SK-MEL-5 (cell line): Measurements from ENCODE around the gene SAT2. TPM values are rescaled to one million over a fixed set of nuclear protein-coding genes. Genes with fewer than 3 reads are reported as not detected.

ENCODE experiments used
- DNase-seq: peaks from one replicate; pipeline ENCODE4 v3.0.0-alpha.2; 2016; ENCODE audit warnings: low read depth, low spot score
- in situ Hi-C: cut with HindIII; loops from 2 replicates; pipeline ENCODE4 v1.10.0; 2016; ENCODE audit warnings: low sequenced_read_pairs, high pct_unique_total_duplicates, low pct_unique_long_range_greater_than_20kb
- small RNA-seq, 2 experiments: library from RNA; depleted of rRNA; stranded (forward); fragments of <200 nt; gene quantifications; one replicate each; pipeline ENCODE3, GENCODE V24; 2014
- total RNA-seq: library from RNA; depleted of rRNA; stranded (reverse); fragments of >200 nt; shearing (Covaris generic); gene quantifications from 2 replicates; pipeline ENCODE4 v1.2.3, GENCODE V29; 2014; rRNA removed

SAT2 gene
- total RNA-seq, 1 experiment from 2014 or later, result 49.6 TPM

GRCh38 chr17:7583253-7584109 lies 44.1 kb downstream of the SAT2 start, which contains the start of gene MPDU1:
TSS of gene MPDU1 (plus strand) at chr17:7583852. CDS start at chr17:7583863, 11 bp downstream.
- peak; percentile 96 for DNase-seq
- in situ Hi-C loops, result no loop called here

GRCh38 chr17:7582396-7583252 lies 45.0 kb downstream of the SAT2 start:
- in situ Hi-C loops, result no loop called here
- DNase-seq, result no peak

- in situ Hi-C loops, result no loop called here
- no peak for DNase-seq
Observed at GRCh38 chr17:7580604-7581575, 46.7 kb downstream of the SAT2 start.

GRCh38 chr17:7579834-7580603 lies 47.6 kb downstream of the SAT2 start:
- in situ Hi-C loops, result no loop called here
- DNase-seq, result no peak

- in situ Hi-C loops, result no loop called here
- DNase-seq, result peak; percentile 93
Observed at GRCh38 chr17:7579001-7579833, 48.4 kb downstream of the SAT2 start, which contains the start of gene CD68. TSS of gene CD68 (plus strand) at chr17:7579638. CDS start at chr17:7579678, 40 bp downstream.

GRCh38 chr17:7577327-7578199 lies 50.1 kb downstream of the SAT2 start:
- in situ Hi-C loops, result no loop called here
- no peak for DNase-seq

- no peak for DNase-seq
- in situ Hi-C loops, result no loop called here
Observed at GRCh38 chr17:7576432-7576937, 51.1 kb downstream of the SAT2 start.

Small RNAs within 50 kb of the gene (small RNA-seq; reads per million reads assigned to genes)
- gene CD68 (0 reads per million in 2 experiments), gene SNORD10 (0 reads per million in 2 experiments)

Other genes starting within 250 kb of the SAT2 start
- 0.24 TPM in 1 of 2 replicates, not detected in the other for gene TNK1, start 246.7 kb downstream of the SAT2 start, total RNA-seq
- 5.1 and 9.6 TPM in 2 replicates for gene PLSCR3, start 233.3 kb downstream of the SAT2 start, total RNA-seq
- 147 and 188 TPM in 2 replicates for gene TMEM256, start 223.7 kb downstream of the SAT2 start, total RNA-seq
- 0.55 and 1.7 TPM in 2 replicates for gene NLGN2, start 220.0 kb downstream of the SAT2 start, total RNA-seq
- not detected in 2 replicates for gene SPEM1, start 207.5 kb downstream of the SAT2 start, total RNA-seq
- not detected in 2 replicates for gene SPEM2, start 202.2 kb downstream of the SAT2 start, total RNA-seq
- not detected in 2 replicates for gene SPEM3, start 199.0 kb downstream of the SAT2 start, total RNA-seq
- 6.8 and 7.0 TPM in 2 replicates for gene TMEM102, start 192.4 kb downstream of the SAT2 start, total RNA-seq
- gene FGF11, start 188.3 kb downstream of the SAT2 start, total RNA-seq, result 0.45 and 0.61 TPM in 2 replicates
- gene CHRNB1, start 182.8 kb downstream of the SAT2 start, total RNA-seq, result 3.3 and 4.5 TPM in 2 replicates
- gene ZBTB4, start 148.2 kb downstream of the SAT2 start, total RNA-seq, result 14.3 and 14.6 TPM in 2 replicates
- not detected in 2 replicates for gene SLC35G6, start 146.4 kb downstream of the SAT2 start, total RNA-seq
- gene POLR2A, start 143.5 kb downstream of the SAT2 start, total RNA-seq, result 20.6 and 24.0 TPM in 2 replicates
- gene TNFSF12, start 78.8 kb downstream of the SAT2 start, total RNA-seq, result 0.88 and 1.2 TPM in 2 replicates
- gene TNFSF13, start 69.1 kb downstream of the SAT2 start, total RNA-seq, result 0.11 TPM in 1 of 2 replicates, not detected in the other
- gene SENP3, start 65.9 kb downstream of the SAT2 start, total RNA-seq, result 103 and 113 TPM in 2 replicates
- gene CD68, start 48.2 kb downstream of the SAT2 start, total RNA-seq, result 69.3 and 74.5 TPM in 2 replicates
- gene MPDU1, start 44.0 kb downstream of the SAT2 start, total RNA-seq, result 151 and 154 TPM in 2 replicates
- gene SOX15, start 37.7 kb downstream of the SAT2 start, total RNA-seq, result not detected in 2 replicates
- gene FXR2, start 12.9 kb downstream of the SAT2 start, total RNA-seq, result 56.6 and 61.7 TPM in 2 replicates
- gene SHBG, start 2.3 kb upstream of the SAT2 start, total RNA-seq, result 0.82 and 1.6 TPM in 2 replicates
- 0.27 and 0.85 TPM in 2 replicates for gene ATP1B2, start 23.1 kb upstream of the SAT2 start, total RNA-seq
- 14.1 and 15.4 TPM in 2 replicates for gene TP53, start 59.7 kb upstream of the SAT2 start, total RNA-seq
- 13.4 and 16.4 TPM in 2 replicates for gene WRAP53, start 60.7 kb upstream of the SAT2 start, total RNA-seq
- 2.8 and 3.7 TPM in 2 replicates for gene EFNB3, start 77.4 kb upstream of the SAT2 start, total RNA-seq
- 0.03 TPM in 1 of 2 replicates, not detected in the other for gene DNAH2, start 89.9 kb upstream of the SAT2 start, total RNA-seq
- 1.6 and 2.4 TPM in 2 replicates for gene KDM6B, start 206.4 kb upstream of the SAT2 start, total RNA-seq
- gene TMEM88, start 227.2 kb upstream of the SAT2 start, total RNA-seq, result 0.18 and 0.80 TPM in 2 replicates
- 74.5 and 83.3 TPM in 2 replicates for gene NAA38, start 229.7 kb upstream of the SAT2 start, total RNA-seq
- gene CYB5D1, start 230.2 kb upstream of the SAT2 start, total RNA-seq, result 7.2 and 7.5 TPM in 2 replicates